OCI-LY1 (cell line): Measurements from ENCODE around the gene TXNRD2.

ENCODE experiments used
- H2AFZ ChIP-seq: fragments of 200-600 bp; sonication (generic), shearing (Covaris generic); 2 replicates; pipeline ENCODE4 v1.6.0; 2014; ENCODE audit warnings: antibody characterized with exemption, mild to moderate bottlenecking, low read length
- H3F3A ChIP-seq: fragments of 200-600 bp; sonication (generic), shearing (Covaris generic); 2 replicates; pipeline ENCODE4 v1.6.0; 2014; ENCODE audit warnings: mild to moderate bottlenecking, antibody characterized with exemption, low read length, moderate library complexity; ENCODE audit not compliant: insufficient read depth
- H3K27ac ChIP-seq: fragments of 200-600 bp; sonication (generic); 2 replicates; pipeline ENCODE4 v1.5.1; 2014; ENCODE audit warnings: low read length, mixed run types, mild to moderate bottlenecking, low read depth; ENCODE audit not compliant: poor library complexity, severe bottlenecking
- H3K27me3 ChIP-seq: fragments of 200-600 bp; sonication (generic); 2 replicates; pipeline ENCODE4 v1.6.0; 2014; ENCODE audit warnings: antibody characterized with exemption, mild to moderate bottlenecking, low read length, moderate library complexity; ENCODE audit not compliant: insufficient read depth
- H3K36me3 ChIP-seq: fragments of 200-600 bp; sonication (generic); 2 replicates; pipeline ENCODE4 v1.6.1; 2014; ENCODE audit warnings: mild to moderate bottlenecking, antibody characterized with exemption, low read length, moderate library complexity, mixed read lengths; ENCODE audit not compliant: insufficient read depth
- H3K4me1 ChIP-seq: fragments of 200-600 bp; sonication (generic); 2 replicates; pipeline ENCODE4 v1.5.1; 2014; ENCODE audit warnings: mild to moderate bottlenecking, low read length, moderate library complexity; ENCODE audit not compliant: insufficient read depth, severe bottlenecking
- H3K4me2 ChIP-seq: fragments of 200-600 bp; sonication (generic), shearing (Covaris generic); 2 replicates; pipeline ENCODE4 v1.6.1; 2014; ENCODE audit warnings: low read length
- H3K4me3 ChIP-seq: fragments of 200-600 bp; sonication (generic); 2 replicates; pipeline ENCODE4 v1.5.1; 2014; ENCODE audit warnings: low read length, low read depth, mild to moderate bottlenecking, mixed read lengths; ENCODE audit not compliant: poor library complexity, severe bottlenecking
- H3K79me2 ChIP-seq: fragments of 200-600 bp; shearing (Covaris generic); 2 replicates; pipeline ENCODE4 v1.6.1; 2016; ENCODE audit warnings: mixed run types, low read length, mixed read lengths; ENCODE audit not compliant: insufficient read depth
- H3K9ac ChIP-seq: fragments of 200-600 bp; sonication (generic), shearing (Covaris generic); 2 replicates; pipeline ENCODE4 v1.6.1; 2014; ENCODE audit warnings: mild to moderate bottlenecking, low read length, mixed read lengths
- H3K9me2 ChIP-seq: fragments of 200-600 bp; sonication (generic), shearing (Covaris generic); 2 replicates; pipeline ENCODE4 v1.6.1; 2014; ENCODE audit warnings: low read depth, mild to moderate bottlenecking, low read length, mixed read lengths
- H3K9me3 ChIP-seq: fragments of 200-600 bp; shearing (Covaris generic); 2 replicates; pipeline ENCODE4 v1.6.1; 2014; ENCODE audit warnings: low read length, mixed read lengths
- H4K20me1 ChIP-seq: fragments of 200-600 bp; sonication (generic), shearing (Covaris generic); 2 replicates; pipeline ENCODE4 v1.6.0; 2016; ENCODE audit warnings: mild to moderate bottlenecking, low read length; ENCODE audit not compliant: insufficient read depth
- EZH2 ChIP-seq: fragments of 200-600 bp; sonication (generic), shearing (Covaris generic); IDR thresholded peaks from 2 replicates; pipeline ENCODE4 v1.8.0; 2017; ENCODE audit warnings: borderline replicate concordance, mixed run types, mild to moderate bottlenecking, antibody characterized with exemption, low read length, moderate library complexity, mixed read lengths
- TF ChIP-seq, protein P1 (sequence below): fragments of 200-600 bp; sonication (generic), shearing (Covaris generic); IDR thresholded peaks from 2 replicates; pipeline ENCODE4 v1.5.1; 2017; ENCODE audit warnings: mild to moderate bottlenecking, antibody characterized with exemption, low read length, moderate library complexity, mixed read lengths

TXNRD2 gene

GRCh38 chr22:19865141-19865829 is 76.3 kb downstream of the TXNRD2 start:
- TF ChIP-seq, protein P1, sequence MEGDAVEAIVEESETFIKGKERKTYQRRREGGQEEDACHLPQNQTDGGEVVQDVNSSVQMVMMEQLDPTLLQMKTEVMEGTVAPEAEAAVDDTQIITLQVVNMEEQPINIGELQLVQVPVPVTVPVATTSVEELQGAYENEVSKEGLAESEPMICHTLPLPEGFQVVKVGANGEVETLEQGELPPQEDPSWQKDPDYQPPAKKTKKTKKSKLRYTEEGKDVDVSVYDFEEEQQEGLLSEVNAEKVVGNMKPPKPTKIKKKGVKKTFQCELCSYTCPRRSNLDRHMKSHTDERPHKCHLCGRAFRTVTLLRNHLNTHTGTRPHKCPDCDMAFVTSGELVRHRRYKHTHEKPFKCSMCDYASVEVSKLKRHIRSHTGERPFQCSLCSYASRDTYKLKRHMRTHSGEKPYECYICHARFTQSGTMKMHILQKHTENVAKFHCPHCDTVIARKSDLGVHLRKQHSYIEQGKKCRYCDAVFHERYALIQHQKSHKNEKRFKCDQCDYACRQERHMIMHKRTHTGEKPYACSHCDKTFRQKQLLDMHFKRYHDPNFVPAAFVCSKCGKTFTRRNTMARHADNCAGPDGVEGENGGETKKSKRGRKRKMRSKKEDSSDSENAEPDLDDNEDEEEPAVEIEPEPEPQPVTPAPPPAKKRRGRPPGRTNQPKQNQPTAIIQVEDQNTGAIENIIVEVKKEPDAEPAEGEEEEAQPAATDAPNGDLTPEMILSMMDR: no peak
- no peak for TF ChIP-seq EZH2
- no peaks in the 10 kb centered on the region for H3K27me3 ChIP-seq
- H3K9me3 ChIP-seq: no peaks in the 10 kb centered on the region
- no peaks in the 10 kb centered on the region for H3K79me2 ChIP-seq
- H3F3A ChIP-seq: no peaks in the 10 kb centered on the region
- H3K9ac ChIP-seq: no peak overlapping the region
- H3K36me3 ChIP-seq: peaks cover 6% of the 10 kb centered on the region; the same call in 1 of the 2 replicates
- H3K4me2 ChIP-seq: no peak overlapping the region
- H3K9me2 ChIP-seq: no peaks in the 10 kb centered on the region
- no peaks in the 10 kb centered on the region for H3K4me1 ChIP-seq
- no peak overlapping the region for H3K27ac ChIP-seq
- no peak overlapping the region for H3K4me3 ChIP-seq
- H2AFZ ChIP-seq: no peak overlapping the region
- H4K20me1 ChIP-seq: no peaks in the 10 kb centered on the region

- Histone ChIP-seq H3K4me2 (no peak overlapping the region), H3F3A (no peaks in the 10 kb centered on the region), H3K79me2 (no peaks in the 10 kb centered on the region), H3K36me3 (peaks cover 12% of the 10 kb centered on the region; the same call in 1 of the 2 replicates), H3K9ac (no peak overlapping the region), H4K20me1 (no peaks in the 10 kb centered on the region), H3K4me1 (no peaks in the 10 kb centered on the region), H3K9me2 (no peaks in the 10 kb centered on the region), H3K27ac (no peak overlapping the region), H3K9me3 (no peaks in the 10 kb centered on the region), H3K4me3 (no peak overlapping the region), H2AFZ (no peak overlapping the region), H3K27me3 (no peaks in the 10 kb centered on the region)
- TF ChIP-seq EZH2: no peak
- TF ChIP-seq, protein P1: no peak
These were observed 77.0 kb downstream of the TXNRD2 start for GRCh38 chr22:19864538-19865106.

- Histone ChIP-seq H3F3A (no peaks in the 10 kb centered on the region), H3K9me2 (no peaks in the 10 kb centered on the region), H3K27ac (no peak overlapping the region), H3K9me3 (no peaks in the 10 kb centered on the region), H2AFZ (no peak overlapping the region), H3K4me2 (no peak overlapping the region), H3K4me1 (no peaks in the 10 kb centered on the region), H3K79me2 (no peaks in the 10 kb centered on the region), H3K27me3 (no peaks in the 10 kb centered on the region), H3K36me3 (peaks cover 12% of the 10 kb centered on the region; the same call in 1 of the 2 replicates), H4K20me1 (no peaks in the 10 kb centered on the region), H3K4me3 (no peak overlapping the region), H3K9ac (no peak overlapping the region)
- TF ChIP-seq EZH2: no peak
- TF ChIP-seq, protein P1: no peak
These were observed 78.0 kb downstream of the TXNRD2 start for GRCh38 chr22:19863571-19863970.
